GM23338 (cell line): ENCODE measurements around the gene MATN1. TPM values are rescaled to one million over a fixed set of nuclear protein-coding genes. Genes with fewer than 3 reads are reported as not detected.
A peak's percentile ranks its signal among the peaks of the same experiment; 100 is the strongest.

Experiments
- ATAC-seq: fragments of 200-7000 bp; cut with Tn5 transposase; 3 replicates; pipeline ENCODE4 v1.9.1; 2020
- DNase-seq: peaks from one replicate; pipeline ENCODE4 v3.0.0-alpha.2; 2015; ENCODE audit warnings: low spot score
- H2AFZ ChIP-seq: fragments of 200-600 bp; sonication (generic); 2 replicates; pipeline ENCODE4 v1.8.0; 2016; ENCODE audit warnings: antibody characterized with exemption, mild to moderate bottlenecking, moderate library complexity
- H3F3A ChIP-seq: fragments of 200-600 bp; sonication (generic); replicated peaks from 2 replicates; pipeline ENCODE4 v1.8.0; 2017; ENCODE audit warnings: antibody characterized with exemption, mixed run types, low read depth
- H3K27ac ChIP-seq: fragments of 200-600 bp; sonication (generic); 2 replicates; pipeline ENCODE4 v1.6.1; 2016; ENCODE audit warnings: low read depth
- H3K27me3 ChIP-seq: fragments of 200-600 bp; sonication (generic); 2 replicates; pipeline ENCODE4 v1.8.0; 2016; ENCODE audit warnings: mild to moderate bottlenecking, mixed run types, moderate library complexity; ENCODE audit not compliant: insufficient read depth
- H3K36me3 ChIP-seq: fragments of 200-600 bp; sonication (generic); 2 replicates; pipeline ENCODE4 v1.8.0; 2016; ENCODE audit warnings: mild to moderate bottlenecking; ENCODE audit not compliant: insufficient read depth
- H3K4me1 ChIP-seq: fragments of 200-600 bp; sonication (generic); 2 replicates; pipeline ENCODE4 v1.8.0; 2016; ENCODE audit warnings: mild to moderate bottlenecking, moderate library complexity; ENCODE audit not compliant: insufficient read depth
- H3K4me2 ChIP-seq: fragments of 200-600 bp; sonication (generic); 2 replicates; pipeline ENCODE4 v1.7.1; 2017; ENCODE audit warnings: mixed run types
- H3K4me3 ChIP-seq: fragments of 200-600 bp; sonication (generic); 2 replicates; pipeline ENCODE4 v1.6.1; 2016; ENCODE audit warnings: mixed run types
- H3K79me2 ChIP-seq: fragments of 200-600 bp; sonication (generic); replicated peaks from 2 replicates; pipeline ENCODE4 v1.8.0; 2017; ENCODE audit warnings: mild to moderate bottlenecking; ENCODE audit not compliant: insufficient read depth
- H3K9me2 ChIP-seq: fragments of 200-600 bp; sonication (generic); 2 replicates; pipeline ENCODE4 v1.8.0; 2017; ENCODE audit not compliant: insufficient read depth
- H4K20me1 ChIP-seq: fragments of 200-600 bp; sonication (generic); replicated peaks from 2 replicates; pipeline ENCODE4 v1.8.0; 2017; ENCODE audit warnings: mild to moderate bottlenecking; ENCODE audit not compliant: insufficient read depth
- H3K27ac Mint-ChIP-seq: 2 replicates; pipeline ENCODE4 v1.8.0; 2020; ENCODE audit warnings: inconsistent platforms, mild to moderate bottlenecking, moderate library complexity, mixed read lengths
- H3K27me3 Mint-ChIP-seq: 3 replicates; pipeline ENCODE4 v1.8.0; 2022; ENCODE audit warnings: low read depth, mild to moderate bottlenecking, moderate library complexity, mixed read lengths, inconsistent platforms; ENCODE audit not compliant: insufficient read depth, poor library complexity
- H3K36me3 Mint-ChIP-seq: 3 replicates; pipeline ENCODE4 v1.8.0; 2021; ENCODE audit warnings: low read depth, mild to moderate bottlenecking, inconsistent platforms, moderate library complexity, mixed read lengths
- H3K4me1 Mint-ChIP-seq: 3 replicates; pipeline ENCODE4 v1.8.0; 2020; ENCODE audit warnings: mild to moderate bottlenecking, inconsistent platforms, mixed read lengths
- H3K4me3 Mint-ChIP-seq: 3 replicates; pipeline ENCODE4 v1.8.0; 2021; ENCODE audit warnings: moderate library complexity, mild to moderate bottlenecking, inconsistent platforms, mixed read lengths
- H3K9me3 Mint-ChIP-seq: 3 replicates; pipeline ENCODE4 v1.8.0; 2020; ENCODE audit warnings: moderate library complexity, mild to moderate bottlenecking, inconsistent platforms, mixed read lengths
- EZH2 ChIP-seq: fragments of 200-600 bp; sonication (generic); IDR thresholded peaks from one replicate; pipeline ENCODE4 v1.8.0; 2017; ENCODE audit warnings: antibody characterized with exemption, mild to moderate bottlenecking, low read depth; ENCODE audit not compliant: unreplicated experiment
- EZH2phosphoT487 ChIP-seq: fragments of 200-600 bp; sonication (generic); IDR thresholded peaks from one replicate; pipeline ENCODE4 v1.8.1; 2018; ENCODE audit warnings: antibody characterized with exemption; ENCODE audit not compliant: unreplicated experiment
- NANOG ChIP-seq: IDR thresholded peaks from 2 replicates; pipeline ENCODE4 v1.6.1; 2016; ENCODE audit warnings: antibody characterized with exemption, borderline replicate concordance
- REST ChIP-seq: IDR thresholded peaks from one replicate; pipeline ENCODE4 v1.6.1; 2018; ENCODE audit warnings: antibody characterized with exemption; ENCODE audit not compliant: unreplicated experiment
- polyA plus RNA-seq: library from polyadenylated mRNA; unstranded; fragments of >200 nt; fragmentation: Nextera tagmentation; extraction: Ambion mirVana; gene quantifications from 2 replicates; pipeline ENCODE4 v1.2.1, GENCODE V29; 2016
- total RNA-seq: library from RNA; depleted of rRNA; stranded (reverse); fragments of >200 nt; shearing (Covaris generic); gene quantifications from 2 replicates; pipeline ENCODE4 v1.2.3, GENCODE V29; 2014

MATN1 gene
- total and polyA plus RNA-seq, 2 experiments from 2014 or later, result 0.08 to 0.31 TPM

GRCh38 chr1:30730346-30731108 lies 7.1 kb upstream of the MATN1 start:
- H3K4me1 Mint-ChIP-seq, result peaks cover 28% of the 10 kb centered on the region
- H3K36me3 Mint-ChIP-seq, result no peaks in the 10 kb centered on the region
- no peak for TF ChIP-seq EZH2phosphoT487
- H3K79me2 ChIP-seq, result no peaks in the 10 kb centered on the region
- no peak overlapping the region for H3K27ac Mint-ChIP-seq
- H3K4me3 ChIP-seq, result no peak overlapping the region
- peaks cover 11% of the 10 kb centered on the region for H3K4me1 ChIP-seq
- DNase-seq, result no peak
- no peak overlapping the region for H3K27ac ChIP-seq
- H3K27me3 Mint-ChIP-seq, result peaks cover 14% of the 10 kb centered on the region
- H2AFZ ChIP-seq, result peak overlapping the region; percentile 76; the same call in 1 of the 2 replicates
- H4K20me1 ChIP-seq, result no peaks in the 10 kb centered on the region
- H3K9me3 Mint-ChIP-seq, result no peaks in the 10 kb centered on the region; the same call in 2 of the 3 replicates
- no peaks in the 10 kb centered on the region for H3K36me3 ChIP-seq
- no peaks in the 10 kb centered on the region for H3K9me2 ChIP-seq
- no peak overlapping the region for H3K4me3 Mint-ChIP-seq
- H3F3A ChIP-seq, result no peaks in the 10 kb centered on the region
- H3K27me3 ChIP-seq, result no peaks in the 10 kb centered on the region
- no peak overlapping the region for H3K4me2 ChIP-seq
- ATAC-seq, result no peak; the same call in 2 of the 3 replicates

GRCh38 chr1:30729901-30730300 lies 6.5 kb upstream of the MATN1 start:
- peaks cover 11% of the 10 kb centered on the region for H3K4me1 ChIP-seq
- H4K20me1 ChIP-seq, result no peaks in the 10 kb centered on the region
- Mint-ChIP-seq H3K27me3 (peaks cover 17% of the 10 kb centered on the region), H3K9me3 (no peaks in the 10 kb centered on the region; the same call in 2 of the 3 replicates), H3K4me3 (no peak overlapping the region), H3K4me1 (peaks cover 30% of the 10 kb centered on the region), H3K36me3 (no peaks in the 10 kb centered on the region), H3K27ac (no peak overlapping the region)
- H3K79me2 ChIP-seq, result no peaks in the 10 kb centered on the region
- H3K36me3 ChIP-seq, result no peaks in the 10 kb centered on the region
- no peak overlapping the region for H3K4me2 ChIP-seq
- no peaks in the 10 kb centered on the region for H3K27me3 ChIP-seq
- no peak overlapping the region for H3K4me3 ChIP-seq
- ATAC-seq, result no peak
- no peak for TF ChIP-seq REST
- TF ChIP-seq EZH2, result no peak
- TF ChIP-seq NANOG, result no peak
- DNase-seq, result no peak
- H2AFZ ChIP-seq, result no peak overlapping the region
- H3K27ac ChIP-seq, result no peak overlapping the region
- H3K9me2 ChIP-seq, result no peaks in the 10 kb centered on the region
- no peaks in the 10 kb centered on the region for H3F3A ChIP-seq
